GM12873 (cell line): ENCODE results near the gene ANKRD17.

Source experiments
- CTCF ChIP-seq: IDR thresholded peaks from 2 replicates; pipeline ENCODE4 v1.5.1; 2012; ENCODE audit warnings: low read depth, mild to moderate bottlenecking, moderate library complexity, low read length, control low read depth; ENCODE audit not compliant: insufficient read depth; ENCODE audit errors: missing control alignments

Gene ANKRD17

DNA sequence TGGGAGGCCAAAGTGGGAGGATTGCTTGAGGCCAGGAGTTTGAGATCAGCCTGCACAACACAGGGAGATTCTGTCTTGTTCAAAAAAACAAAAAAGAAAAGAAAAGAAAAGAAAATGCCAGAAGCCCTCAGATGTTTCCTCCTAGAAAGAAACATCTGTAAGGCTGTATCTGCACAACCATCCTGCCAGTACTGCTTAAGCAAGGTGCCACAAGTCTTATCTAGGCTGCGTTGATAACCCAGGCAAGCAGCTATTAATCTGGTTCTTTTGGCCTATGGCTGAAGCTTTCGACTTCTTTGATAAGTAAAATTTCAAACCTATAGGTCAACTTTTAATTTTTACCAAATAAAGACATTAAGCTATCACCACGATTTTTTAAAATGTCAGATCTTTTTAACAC is 192.2 kb downstream of the ANKRD17 start:
- TF ChIP-seq CTCF = no peak

DNA sequence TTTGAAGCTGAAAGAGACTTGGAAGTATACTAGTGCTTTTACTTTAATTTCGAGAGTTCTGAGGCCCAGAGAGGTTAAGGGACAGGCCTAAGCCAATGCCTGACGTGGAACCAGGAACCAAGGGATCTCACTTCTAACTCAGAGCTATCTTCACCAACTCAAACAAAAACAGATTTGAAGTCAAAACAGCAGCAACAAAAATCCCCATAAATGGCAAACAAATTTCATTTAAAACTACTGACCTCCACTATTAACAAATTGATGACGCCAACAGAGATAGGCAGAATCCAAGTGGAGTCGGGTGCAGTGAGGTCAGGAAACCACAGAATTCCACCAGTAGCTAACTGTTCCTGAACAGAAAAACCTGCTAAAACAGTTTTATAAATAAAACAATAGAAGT is 194.1 kb downstream of the ANKRD17 start:
- TF ChIP-seq CTCF = no peak

GRCh38 chr4:73055241-73055897 is 203.2 kb downstream of the ANKRD17 start:
- TF ChIP-seq CTCF = no peak

- no peak for TF ChIP-seq CTCF
Observed at GRCh38 chr4:73053974-73054480, 204.6 kb downstream of the ANKRD17 start.

- TF ChIP-seq CTCF = no peak
Observed at GRCh38 chr4:73053076-73053475, 205.5 kb downstream of the ANKRD17 start.

DNA sequence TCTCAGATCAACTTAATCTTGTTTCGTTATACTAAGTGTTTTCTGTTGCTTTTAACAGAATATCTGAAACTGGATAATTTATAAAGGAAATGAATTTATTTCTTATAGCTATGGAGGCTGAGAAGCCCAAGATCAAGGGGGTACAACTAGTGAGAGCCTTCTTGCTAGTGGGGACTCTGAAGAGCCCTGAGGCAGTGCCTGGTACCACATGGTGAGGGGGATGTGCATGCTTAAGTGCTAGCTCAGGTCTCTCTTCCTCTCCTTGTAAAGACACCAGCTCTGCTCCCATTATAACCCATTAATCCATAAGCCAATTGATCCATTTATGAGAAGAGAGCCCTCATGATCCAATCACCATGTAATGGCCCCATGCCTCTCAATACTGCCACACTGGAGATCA is 207.0 kb downstream of the ANKRD17 start:
- no peak for TF ChIP-seq CTCF

- no peak for TF ChIP-seq CTCF
Observed at GRCh38 chr4:73045879-73046278, 212.7 kb downstream of the ANKRD17 start.
